ENCODE data around the gene SORCS2. TPM values are rescaled to one million over a fixed set of nuclear protein-coding genes. Genes with fewer than 3 reads are reported as not detected.

Gene SORCS2
- total RNA-seq (9.1 TPM), polyA plus RNA-seq (ENCODE audit: insufficient read depth in 1 of 8, insufficient read length in 8 of 8, low replicate concordance in 1 of 8) (10 to 100 TPM in 7 of 8 donors, 1 to 10 TPM in 1; 7.4 to 24.9 (median 13.4) TPM)
- long read RNA-seq, donor 1: 0 reads
- long read RNA-seq, donor 2: 0 reads
- long read RNA-seq, donor 3: 0 reads
- long read RNA-seq, donor 4, partial matches to known transcripts: 6 of 7 reads
- long read RNA-seq, donor 4, other reads (novel, unspliced or antisense): 0 of 7 reads
- long read RNA-seq, donor 5: 0 reads
- long read RNA-seq, donor 6, partial matches to known transcripts: 7 of 7 reads
- long read RNA-seq, donor 6, other reads (novel, unspliced or antisense): 0 of 7 reads
- long read RNA-seq, donor 7: 0 reads
- long read RNA-seq, donor 8: 0 reads
- long read RNA-seq, donor 9: 0 reads
- long read RNA-seq, donor 10: 0 reads
- long read RNA-seq, donor 11: 0 reads

DNA sequence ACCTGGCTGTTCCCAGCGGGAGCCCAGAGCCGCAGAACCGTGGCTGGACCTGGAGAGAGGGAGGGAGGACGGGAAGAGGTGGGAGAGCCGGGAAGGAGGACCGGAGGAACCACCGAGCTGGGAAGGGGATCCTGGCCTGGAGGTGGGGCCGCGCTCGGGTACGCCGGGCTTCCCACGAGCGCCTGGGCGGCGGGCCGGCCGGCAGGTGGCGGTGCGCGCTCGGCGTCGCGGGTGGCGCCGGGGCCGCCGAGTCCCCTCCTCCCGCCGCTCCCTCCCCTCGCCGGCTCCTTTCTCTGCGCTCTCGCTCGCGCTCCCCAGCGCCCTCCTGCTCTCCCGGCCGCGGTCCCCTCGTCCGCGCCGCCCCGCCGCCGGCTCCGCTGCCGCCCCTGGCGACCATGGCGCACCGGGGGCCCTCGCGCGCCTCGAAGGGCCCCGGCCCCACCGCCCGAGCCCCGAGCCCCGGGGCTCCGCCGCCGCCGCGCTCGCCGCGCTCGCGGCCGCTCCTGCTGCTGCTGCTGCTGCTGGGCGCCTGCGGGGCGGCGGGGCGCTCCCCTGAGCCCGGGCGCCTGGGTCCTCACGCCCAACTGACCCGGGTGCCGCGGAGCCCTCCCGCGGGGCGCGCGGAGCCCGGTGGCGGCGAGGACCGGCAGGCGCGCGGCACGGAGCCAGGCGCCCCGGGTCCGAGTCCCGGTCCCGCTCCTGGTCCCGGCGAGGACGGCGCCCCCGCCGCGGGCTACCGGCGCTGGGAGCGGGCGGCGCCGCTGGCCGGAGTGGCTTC, at the start of gene SORCS2:
SORCS2 (plus strand) TSS at position 287 of the 778 bp plus-strand sequence.
- H3K9me3 ChIP-seq (replicated peaks; ENCODE audit: control insufficient read depth, low read depth, low read length): no peaks in the 10 kb centered on the region
- H3K36me3 ChIP-seq (ENCODE audit: control insufficient read depth, insufficient read depth, low read length): no peaks in the 10 kb centered on the region
- WGBS (ENCODE audit: insufficient coverage): under 1% methylated on average over 116 of the region's 116 CpGs
- peaks cover 64% of the 10 kb centered on the region for H3K27me3 ChIP-seq (ENCODE audit: control insufficient read depth, insufficient read depth, low read length)
- H3K4me1 ChIP-seq (ENCODE audit: control insufficient read depth, insufficient read depth, low read length): peaks cover 48% of the 10 kb centered on the region
- DNase-seq: peak; percentile 87
- H3K27ac ChIP-seq (ENCODE audit: low read length): peak within 1 kb of the TSS; percentile 29
- peak within 1 kb of the TSS; percentile 53 for H3K4me3 ChIP-seq (ENCODE audit: low read length)

DNA sequence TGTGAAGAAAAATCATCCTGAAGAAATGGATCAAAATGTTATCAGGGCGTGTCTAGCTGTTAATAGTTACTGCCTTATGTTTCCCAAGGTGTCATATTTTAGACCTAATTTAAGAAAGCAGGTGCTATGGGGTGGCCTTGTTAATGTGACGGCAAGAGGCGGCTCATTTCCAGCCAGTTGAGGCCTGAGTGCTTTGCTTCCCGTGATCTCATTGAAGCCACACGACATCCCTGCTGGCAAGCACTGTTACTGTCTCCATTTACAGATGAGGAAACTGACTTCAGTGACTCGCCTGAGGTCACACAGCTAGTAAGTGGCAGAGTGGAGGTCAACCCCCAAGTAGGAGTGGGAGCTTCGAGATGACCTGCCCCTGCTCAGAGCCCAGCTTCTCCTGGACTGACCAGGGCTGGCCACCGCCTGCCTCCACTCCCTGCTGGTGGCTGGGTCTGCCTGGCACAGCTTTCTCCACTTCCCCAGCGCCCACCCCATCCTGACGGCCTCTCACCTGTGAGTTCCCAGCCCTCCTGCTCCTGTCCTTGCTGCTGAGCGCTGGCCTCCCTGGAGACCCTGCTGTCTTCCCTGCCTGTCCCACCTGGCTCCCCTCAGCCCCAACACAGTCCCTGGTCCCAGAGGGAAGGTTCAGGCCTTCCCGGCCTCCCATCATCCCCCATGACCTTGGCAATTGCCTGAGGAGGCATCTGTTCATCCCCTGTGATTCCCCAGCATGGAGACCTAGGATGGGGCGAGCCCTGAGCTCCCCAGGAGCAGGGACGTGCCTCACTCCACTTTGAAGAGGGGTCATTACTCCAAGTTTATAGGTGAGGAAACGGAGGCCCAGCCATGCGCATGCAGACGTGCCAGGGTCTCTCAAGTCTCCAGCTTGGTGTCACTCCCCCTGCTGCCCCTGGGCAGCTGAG, 47.7 kb upstream of the SORCS2 start:
- no peak overlapping the region for H3K4me3 ChIP-seq (ENCODE audit: low read length)
- no peak for DNase-seq
- 88% methylated on average over 15 of the region's 17 CpGs for WGBS (ENCODE audit: insufficient coverage)
- peaks cover 5% of the 10 kb centered on the region for H3K27me3 ChIP-seq (ENCODE audit: control insufficient read depth, insufficient read depth, low read length)
- no peaks in the 10 kb centered on the region for H3K36me3 ChIP-seq (ENCODE audit: control insufficient read depth, insufficient read depth, low read length)
- H3K9me3 ChIP-seq (replicated peaks; ENCODE audit: control insufficient read depth, low read depth, low read length): no peaks in the 10 kb centered on the region
- H3K27ac ChIP-seq (ENCODE audit: low read length): no peak overlapping the region
- H3K4me1 ChIP-seq (ENCODE audit: control insufficient read depth, insufficient read depth, low read length): peaks cover 12% of the 10 kb centered on the region

DNA sequence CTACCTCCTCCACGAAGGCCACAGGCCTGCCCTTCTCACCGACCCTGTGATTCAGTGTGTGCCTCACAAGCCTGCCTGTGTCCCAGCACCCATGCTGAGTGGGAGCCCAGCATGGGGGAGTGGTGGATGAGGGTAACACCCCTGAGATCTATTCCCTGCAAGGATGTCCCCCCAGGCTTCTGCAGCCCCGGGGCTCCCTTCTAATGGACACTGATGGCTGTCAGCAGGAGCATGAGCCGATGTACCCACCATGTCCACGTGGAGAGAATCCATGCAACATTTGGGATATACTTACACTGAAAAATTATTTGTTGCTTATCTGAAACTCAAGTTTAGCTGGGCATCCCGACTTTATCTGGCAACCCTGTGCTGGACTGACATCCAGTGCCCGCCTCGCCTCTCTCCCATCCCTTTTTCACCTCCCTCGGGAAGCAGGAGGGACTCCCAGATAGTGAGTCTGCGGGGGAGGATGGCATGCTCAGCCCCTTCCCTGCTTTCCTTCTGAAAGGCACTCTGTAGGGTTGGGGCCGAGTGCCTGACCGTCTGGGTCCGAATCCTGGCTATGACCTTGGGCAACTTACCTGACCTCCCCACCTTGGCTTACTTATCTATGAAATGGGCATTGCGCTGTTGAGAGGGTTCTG, 46.9 kb upstream of the SORCS2 start:
- no peaks in the 10 kb centered on the region for H3K9me3 ChIP-seq (replicated peaks; ENCODE audit: control insufficient read depth, low read depth, low read length)
- H3K27me3 ChIP-seq (ENCODE audit: control insufficient read depth, insufficient read depth, low read length): peaks cover 5% of the 10 kb centered on the region
- H3K4me1 ChIP-seq (ENCODE audit: control insufficient read depth, insufficient read depth, low read length): peaks cover 15% of the 10 kb centered on the region
- H3K4me3 ChIP-seq (ENCODE audit: low read length): no peak overlapping the region
- 82% methylated on average over 8 of the region's 14 CpGs for WGBS (ENCODE audit: insufficient coverage)
- no peak for DNase-seq
- H3K36me3 ChIP-seq (ENCODE audit: control insufficient read depth, insufficient read depth, low read length): no peaks in the 10 kb centered on the region
- no peak overlapping the region for H3K27ac ChIP-seq (ENCODE audit: low read length)

DNA sequence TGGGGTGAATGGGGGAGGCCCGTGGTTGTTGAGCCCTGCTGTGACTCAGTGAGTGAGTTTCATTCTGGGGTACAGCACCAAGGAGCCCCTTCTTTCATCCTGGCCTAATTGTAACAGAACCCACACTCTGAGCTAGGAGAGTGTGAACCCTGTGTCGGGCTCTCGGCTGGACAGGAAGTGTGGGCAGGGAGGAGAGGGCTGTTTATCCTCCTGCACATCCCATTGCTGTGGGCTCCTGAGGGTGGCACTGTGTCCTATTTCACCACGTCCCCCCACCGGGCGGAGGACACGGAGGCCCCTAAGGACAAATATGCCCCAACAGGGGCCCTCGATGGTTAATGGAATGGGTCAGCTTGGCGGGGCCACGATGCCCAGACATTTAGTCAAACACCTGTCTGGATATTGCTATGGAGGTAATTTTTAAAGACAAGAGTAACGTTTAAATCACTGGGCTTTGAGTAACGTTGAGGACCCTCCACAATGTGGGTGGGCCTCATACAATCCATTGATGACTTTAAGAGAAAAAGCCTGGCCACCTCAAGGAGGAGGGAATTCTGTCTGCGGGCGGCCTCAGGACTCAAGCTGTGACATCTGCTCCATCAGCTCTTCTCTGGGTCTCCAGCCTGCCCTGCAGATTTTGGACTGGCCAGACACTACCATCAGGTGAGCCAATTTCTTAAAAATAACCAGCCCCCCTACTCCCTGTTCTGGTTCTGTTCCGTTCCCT, 46.1 kb upstream of the SORCS2 start:
- WGBS (ENCODE audit: insufficient coverage): 65% methylated on average over 5 of the region's 15 CpGs
- Histone ChIP-seq H3K27ac (ENCODE audit: low read length) (no peak overlapping the region), H3K36me3 (ENCODE audit: control insufficient read depth, insufficient read depth, low read length) (no peaks in the 10 kb centered on the region), H3K4me1 (ENCODE audit: control insufficient read depth, insufficient read depth, low read length) (peaks cover 16% of the 10 kb centered on the region), H3K9me3 (replicated peaks; ENCODE audit: control insufficient read depth, low read depth, low read length) (no peaks in the 10 kb centered on the region), H3K27me3 (ENCODE audit: control insufficient read depth, insufficient read depth, low read length) (peaks cover 5% of the 10 kb centered on the region), H3K4me3 (ENCODE audit: low read length) (no peak overlapping the region)
- DNase-seq: no peak

DNA sequence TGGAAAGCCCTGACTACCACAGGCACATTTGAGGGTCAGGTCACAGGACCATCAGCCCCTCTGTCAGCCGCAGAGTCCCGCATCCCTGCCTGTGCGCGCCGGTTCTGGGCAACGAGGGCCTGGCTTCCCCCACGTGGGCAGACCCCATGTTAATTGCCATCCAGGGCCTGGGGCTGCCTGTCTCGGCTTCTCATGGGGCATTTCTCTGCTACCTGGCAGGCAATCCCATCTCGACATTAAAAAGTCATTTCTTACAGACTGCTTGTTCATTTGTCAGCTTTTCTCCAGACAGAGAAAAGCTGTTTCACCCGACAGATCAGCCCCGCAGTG, 45.6 kb upstream of the SORCS2 start:
- DNase-seq: no peak
- Histone ChIP-seq H3K27ac (ENCODE audit: low read length) (no peak overlapping the region), H3K27me3 (ENCODE audit: control insufficient read depth, insufficient read depth, low read length) (peaks cover 5% of the 10 kb centered on the region), H3K36me3 (ENCODE audit: control insufficient read depth, insufficient read depth, low read length) (no peaks in the 10 kb centered on the region), H3K4me3 (ENCODE audit: low read length) (no peak overlapping the region), H3K9me3 (replicated peaks; ENCODE audit: control insufficient read depth, low read depth, low read length) (no peaks in the 10 kb centered on the region), H3K4me1 (ENCODE audit: control insufficient read depth, insufficient read depth, low read length) (peaks cover 16% of the 10 kb centered on the region)
- 69% methylated on average over 11 of the region's 11 CpGs for WGBS (ENCODE audit: insufficient coverage)

DNA sequence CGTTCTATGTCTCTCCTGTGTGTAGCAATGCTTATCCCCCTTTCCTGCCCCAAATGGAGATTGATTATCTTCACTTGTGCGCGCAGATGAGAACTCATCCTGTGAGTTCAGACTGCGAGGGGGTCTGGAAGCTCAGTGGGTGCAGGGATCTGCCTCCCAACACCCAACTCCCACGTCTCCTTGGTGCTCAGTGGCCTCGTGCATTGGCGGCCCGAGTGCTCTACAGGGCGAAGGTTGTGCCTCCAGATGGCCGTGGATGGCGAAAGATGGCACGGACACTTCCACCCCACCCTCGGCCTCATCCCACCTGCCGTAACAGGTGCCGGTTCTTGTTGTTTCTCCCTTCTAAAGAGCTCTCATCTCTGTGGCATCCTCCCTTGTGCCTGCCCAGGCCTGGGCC, 45.1 kb upstream of the SORCS2 start:
- no peaks in the 10 kb centered on the region for H3K36me3 ChIP-seq (ENCODE audit: control insufficient read depth, insufficient read depth, low read length)
- H3K4me1 ChIP-seq (ENCODE audit: control insufficient read depth, insufficient read depth, low read length): peaks cover 16% of the 10 kb centered on the region
- WGBS (ENCODE audit: insufficient coverage): 82% methylated on average over 15 of the region's 15 CpGs
- peaks cover 5% of the 10 kb centered on the region for H3K27me3 ChIP-seq (ENCODE audit: control insufficient read depth, insufficient read depth, low read length)
- no peak for DNase-seq
- no peaks in the 10 kb centered on the region for H3K9me3 ChIP-seq (replicated peaks; ENCODE audit: control insufficient read depth, low read depth, low read length)
- H3K4me3 ChIP-seq (ENCODE audit: low read length): no peak overlapping the region
- no peak overlapping the region for H3K27ac ChIP-seq (ENCODE audit: low read length)

DNA sequence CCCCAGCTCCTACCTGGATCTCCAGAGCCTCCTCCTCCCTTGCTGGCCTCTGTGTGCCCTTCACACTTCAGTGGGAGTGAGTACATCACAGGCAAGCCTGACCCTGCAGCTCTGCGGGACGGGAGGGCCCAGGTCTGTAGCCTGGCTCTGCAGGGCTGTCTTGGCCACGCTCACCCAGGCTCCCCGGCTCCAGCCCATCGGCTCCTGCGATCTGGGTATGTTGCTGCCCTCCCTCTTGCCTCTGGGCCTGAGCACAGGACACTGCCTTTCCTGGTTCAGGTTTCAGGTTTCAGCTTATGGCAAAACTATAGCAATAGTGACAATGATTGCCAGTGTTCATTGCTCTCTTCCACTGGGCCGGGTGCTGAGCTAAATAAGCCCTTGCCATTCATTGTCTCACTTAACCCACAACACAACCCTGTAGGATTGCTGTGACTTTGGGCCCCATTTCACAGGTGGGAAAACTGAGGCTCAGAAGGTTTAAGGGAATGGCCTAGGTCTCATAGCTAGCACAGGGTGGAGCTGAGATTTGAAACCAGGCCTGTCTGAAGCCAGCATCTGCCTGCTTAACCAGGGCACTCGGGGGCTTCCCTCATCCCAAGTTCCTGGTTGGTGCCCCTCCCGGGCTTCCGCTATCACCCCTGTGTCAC, 44.6 kb upstream of the SORCS2 start:
- no peak overlapping the region for H3K27ac ChIP-seq (ENCODE audit: low read length)
- no peaks in the 10 kb centered on the region for H3K36me3 ChIP-seq (ENCODE audit: control insufficient read depth, insufficient read depth, low read length)
- no peak overlapping the region for H3K4me3 ChIP-seq (ENCODE audit: low read length)
- WGBS (ENCODE audit: insufficient coverage): 73% methylated on average over 9 of the region's 10 CpGs
- H3K9me3 ChIP-seq (replicated peaks; ENCODE audit: control insufficient read depth, low read depth, low read length): no peaks in the 10 kb centered on the region
- H3K4me1 ChIP-seq (ENCODE audit: control insufficient read depth, insufficient read depth, low read length): peaks cover 16% of the 10 kb centered on the region
- no peak for DNase-seq
- peaks cover 5% of the 10 kb centered on the region for H3K27me3 ChIP-seq (ENCODE audit: control insufficient read depth, insufficient read depth, low read length)

DNA sequence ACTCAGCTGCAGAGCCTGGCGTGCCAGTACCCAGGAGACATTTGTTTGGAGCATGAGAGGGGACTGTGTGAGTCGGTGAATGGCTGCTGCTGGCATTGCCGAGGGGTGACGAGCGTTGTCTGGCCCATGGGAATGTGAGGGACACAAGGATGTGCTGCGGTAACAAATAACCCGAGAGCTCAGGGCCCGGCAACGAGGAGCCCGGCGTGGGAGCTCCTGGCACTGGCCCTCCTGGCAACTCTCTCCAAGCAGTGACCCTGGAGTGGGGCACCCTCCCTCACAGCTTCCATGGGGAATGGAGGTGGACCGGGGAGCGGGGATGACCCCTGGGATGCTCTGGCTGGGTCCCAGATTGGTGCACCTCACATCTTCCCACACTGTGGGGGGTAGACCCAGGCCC, 44.0 kb upstream of the SORCS2 start:
- peaks cover 16% of the 10 kb centered on the region for H3K4me1 ChIP-seq (ENCODE audit: control insufficient read depth, insufficient read depth, low read length)
- no peak overlapping the region for H3K27ac ChIP-seq (ENCODE audit: low read length)
- peaks cover 5% of the 10 kb centered on the region for H3K27me3 ChIP-seq (ENCODE audit: control insufficient read depth, insufficient read depth, low read length)
- no peak overlapping the region for H3K4me3 ChIP-seq (ENCODE audit: low read length)
- no peak for DNase-seq
- no peaks in the 10 kb centered on the region for H3K9me3 ChIP-seq (replicated peaks; ENCODE audit: control insufficient read depth, low read depth, low read length)
- 92% methylated on average over 5 of the region's 13 CpGs for WGBS (ENCODE audit: insufficient coverage)
- no peaks in the 10 kb centered on the region for H3K36me3 ChIP-seq (ENCODE audit: control insufficient read depth, insufficient read depth, low read length)
